22Rv1 (cell line): ENCODE results near the gene RMP24.

Experiments used
- ZFX ChIP-seq: fragments of 450-650 bp; IDR thresholded peaks from 2 replicates; pipeline ENCODE4 v1.6.1; 2017; ENCODE audit warnings: antibody characterized with exemption, borderline replicate concordance
- TF ChIP-seq, protein P1 (sequence below): fragments of 450-650 bp; IDR thresholded peaks from 2 replicates; pipeline ENCODE4 v1.5.1; 2017; ENCODE audit warnings: mild to moderate bottlenecking

- TF ChIP-seq, protein P1, sequence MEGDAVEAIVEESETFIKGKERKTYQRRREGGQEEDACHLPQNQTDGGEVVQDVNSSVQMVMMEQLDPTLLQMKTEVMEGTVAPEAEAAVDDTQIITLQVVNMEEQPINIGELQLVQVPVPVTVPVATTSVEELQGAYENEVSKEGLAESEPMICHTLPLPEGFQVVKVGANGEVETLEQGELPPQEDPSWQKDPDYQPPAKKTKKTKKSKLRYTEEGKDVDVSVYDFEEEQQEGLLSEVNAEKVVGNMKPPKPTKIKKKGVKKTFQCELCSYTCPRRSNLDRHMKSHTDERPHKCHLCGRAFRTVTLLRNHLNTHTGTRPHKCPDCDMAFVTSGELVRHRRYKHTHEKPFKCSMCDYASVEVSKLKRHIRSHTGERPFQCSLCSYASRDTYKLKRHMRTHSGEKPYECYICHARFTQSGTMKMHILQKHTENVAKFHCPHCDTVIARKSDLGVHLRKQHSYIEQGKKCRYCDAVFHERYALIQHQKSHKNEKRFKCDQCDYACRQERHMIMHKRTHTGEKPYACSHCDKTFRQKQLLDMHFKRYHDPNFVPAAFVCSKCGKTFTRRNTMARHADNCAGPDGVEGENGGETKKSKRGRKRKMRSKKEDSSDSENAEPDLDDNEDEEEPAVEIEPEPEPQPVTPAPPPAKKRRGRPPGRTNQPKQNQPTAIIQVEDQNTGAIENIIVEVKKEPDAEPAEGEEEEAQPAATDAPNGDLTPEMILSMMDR, result no peak
- TF ChIP-seq ZFX, result no peak
Measured at GRCh38 chr18:35962320-35962719, 10.2 kb upstream of the RMP24 start.
